Measurements from ENCODE around the gene MKRN1.
"Not testable (repeated sequence)": the region's sequence is repeated elsewhere in the genome, so short reads cannot be mapped to it uniquely, and the experiment has no call there.

MKRN1 gene

DNA sequence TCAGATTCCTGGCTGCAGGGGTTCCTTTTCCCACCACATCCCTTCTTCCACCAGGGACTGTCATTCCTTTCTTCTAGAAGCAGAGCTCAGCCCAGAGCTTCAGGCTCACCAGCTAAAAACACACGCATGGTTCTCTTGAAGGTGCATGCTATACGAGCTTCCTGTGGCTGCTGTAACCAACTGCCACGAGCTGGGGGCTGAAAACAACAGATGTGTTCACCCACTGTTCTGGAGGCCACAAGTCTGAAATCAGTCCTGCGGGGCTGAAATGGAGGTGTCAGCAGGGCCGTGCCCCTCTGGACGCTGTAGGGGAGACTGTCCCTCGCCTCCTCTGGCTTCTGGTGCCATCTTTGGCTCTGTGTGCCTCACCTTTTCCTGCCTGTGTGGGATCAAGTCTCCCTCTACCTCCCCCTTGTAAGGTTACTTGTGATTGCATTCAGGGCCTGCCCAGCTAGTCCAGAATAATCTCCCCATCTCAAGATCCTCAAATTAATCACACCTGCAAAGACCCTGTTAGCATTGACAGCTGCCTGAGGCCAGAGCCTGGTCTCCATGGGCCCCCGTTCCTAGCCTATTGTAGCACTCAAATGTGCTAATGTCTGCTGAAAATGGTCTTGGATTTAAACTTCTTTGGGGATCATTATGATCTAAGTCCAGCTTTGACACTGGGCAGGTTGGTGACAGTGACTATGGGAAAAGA is 61.7 kb downstream of the MKRN1 start:
- H4K8ac ChIP-seq (ENCODE audit: low read length) = no peak overlapping the region
- no peak overlapping the region for H3K23ac ChIP-seq (ENCODE audit: low read length in 2 of 2)
- H2BK12ac ChIP-seq (ENCODE audit: low read length in 2 of 2) = no peak overlapping the region
- H3K9me3 ChIP-seq (ENCODE audit: control insufficient read depth, low read length) = no peaks in the 10 kb centered on the region
- DNase-seq = no peak
- H3K4ac ChIP-seq (ENCODE audit: low read depth in 1 of 2, low read length in 2 of 2) = no peak overlapping the region
- H3K36me3 ChIP-seq (ENCODE audit: control insufficient read depth in 1 of 2, insufficient read depth in 2 of 2, low read depth in 1 of 2, low read length in 2 of 2) = no peaks in the 10 kb centered on the region
- no peak overlapping the region for H2AFZ ChIP-seq (ENCODE audit: low read depth, low read length)
- H3K9ac ChIP-seq (ENCODE audit: low read length) = no peak overlapping the region
- no peak overlapping the region for H2AK5ac ChIP-seq (ENCODE audit: low read length, severe bottlenecking)
- no peak overlapping the region for H3K27ac ChIP-seq (ENCODE audit: low read length, poor library complexity, severe bottlenecking)
- H2BK120ac ChIP-seq (ENCODE audit: low read depth, low read length) = no peak overlapping the region
- H4K91ac ChIP-seq (ENCODE audit: low read length) = no peak overlapping the region
- no peaks in the 10 kb centered on the region for H3K79me1 ChIP-seq (replicated peaks; ENCODE audit: low read length, poor library complexity, severe bottlenecking)
- H2BK5ac ChIP-seq (ENCODE audit: low read depth, low read length, poor library complexity, severe bottlenecking) = no peak overlapping the region
- peaks cover 0 to 16% of the 10 kb centered on the region in 2 experiments for H3K27me3 ChIP-seq (ENCODE audit: control insufficient read depth in 1 of 2, insufficient read depth in 1 of 2, low read length in 2 of 2)
- H3K4me3 ChIP-seq (ENCODE audit: insufficient read depth in 1 of 2, low read depth in 1 of 2, low read length in 2 of 2) = no peak overlapping the region
- H2BK15ac ChIP-seq (ENCODE audit: low read depth, poor library complexity, severe bottlenecking) = no peak overlapping the region
- H3K14ac ChIP-seq (ENCODE audit: low read length in 2 of 2) = no peak overlapping the region
- H3K4me1 ChIP-seq (ENCODE audit: control insufficient read depth, insufficient read depth, low read depth, low read length) = peaks cover 5% of the 10 kb centered on the region
- no peak overlapping the region for H3K18ac ChIP-seq (ENCODE audit: low read depth in 1 of 2, low read length in 2 of 2)
- H3K4me2 ChIP-seq (ENCODE audit: low read length, poor library complexity, severe bottlenecking) = no peak overlapping the region
- 82% methylated on average over 8 of the region's 8 CpGs for WGBS

DNA sequence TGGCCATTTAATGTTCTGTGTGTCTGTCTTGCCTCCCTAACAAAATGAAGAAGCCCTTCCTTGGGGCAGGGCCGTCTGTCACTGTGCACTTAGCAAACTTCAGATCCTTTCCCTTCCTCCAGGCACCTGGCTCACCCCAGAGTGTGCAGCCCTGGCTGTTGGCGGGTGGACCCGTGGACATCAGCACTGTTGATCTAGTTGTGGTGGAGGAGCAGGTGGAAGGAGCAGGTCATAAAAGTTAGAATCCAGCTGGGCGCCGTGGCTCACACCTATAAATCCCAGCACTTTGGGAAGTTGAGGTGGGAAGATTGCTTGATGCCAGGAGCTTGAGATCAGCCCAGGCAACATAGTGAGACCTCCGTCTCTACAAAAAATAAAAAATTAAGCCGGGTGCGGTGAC is 62.7 kb downstream of the MKRN1 start:
- Histone ChIP-seq H3K4me3 (ENCODE audit: insufficient read depth in 1 of 2, low read depth in 1 of 2, low read length in 2 of 2) (no peak overlapping the region), H3K9ac (ENCODE audit: low read length) (no peak overlapping the region), H3K18ac (ENCODE audit: low read depth in 1 of 2, low read length in 2 of 2) (no peak overlapping the region), H3K4me2 (ENCODE audit: low read length, poor library complexity, severe bottlenecking) (no peak overlapping the region), H2AFZ (ENCODE audit: low read depth, low read length) (no peak overlapping the region), H4K8ac (ENCODE audit: low read length) (no peak overlapping the region), H3K27ac (ENCODE audit: low read length, poor library complexity, severe bottlenecking) (no peak overlapping the region), H3K14ac (ENCODE audit: low read length in 2 of 2) (no peak overlapping the region), H2BK5ac (ENCODE audit: low read depth, low read length, poor library complexity, severe bottlenecking) (no peak overlapping the region), H2AK5ac (ENCODE audit: low read length, severe bottlenecking) (no peak overlapping the region), H3K23ac (ENCODE audit: low read length in 2 of 2) (no peak overlapping the region), H3K27me3 (ENCODE audit: control insufficient read depth in 1 of 2, insufficient read depth in 1 of 2, low read length in 2 of 2) (peaks cover 0 to 16% of the 10 kb centered on the region in 2 experiments), H3K4ac (ENCODE audit: low read depth in 1 of 2, low read length in 2 of 2) (no peak overlapping the region), H4K91ac (ENCODE audit: low read length) (no peak overlapping the region), H2BK12ac (ENCODE audit: low read length in 2 of 2) (no peak overlapping the region), H2BK15ac (ENCODE audit: low read depth, poor library complexity, severe bottlenecking) (no peak overlapping the region), H2BK120ac (ENCODE audit: low read depth, low read length) (no peak overlapping the region), H3K9me3 (ENCODE audit: control insufficient read depth, low read length) (no peaks in the 10 kb centered on the region), H3K79me1 (replicated peaks; ENCODE audit: low read length, poor library complexity, severe bottlenecking) (no peaks in the 10 kb centered on the region), H3K36me3 (ENCODE audit: control insufficient read depth in 1 of 2, insufficient read depth in 2 of 2, low read depth in 1 of 2, low read length in 2 of 2) (no peaks in the 10 kb centered on the region), H3K4me1 (ENCODE audit: control insufficient read depth, insufficient read depth, low read depth, low read length) (peaks cover 5% of the 10 kb centered on the region)
- WGBS = 93% methylated on average over 6 of the region's 8 CpGs
- DNase-seq = no peak

DNA sequence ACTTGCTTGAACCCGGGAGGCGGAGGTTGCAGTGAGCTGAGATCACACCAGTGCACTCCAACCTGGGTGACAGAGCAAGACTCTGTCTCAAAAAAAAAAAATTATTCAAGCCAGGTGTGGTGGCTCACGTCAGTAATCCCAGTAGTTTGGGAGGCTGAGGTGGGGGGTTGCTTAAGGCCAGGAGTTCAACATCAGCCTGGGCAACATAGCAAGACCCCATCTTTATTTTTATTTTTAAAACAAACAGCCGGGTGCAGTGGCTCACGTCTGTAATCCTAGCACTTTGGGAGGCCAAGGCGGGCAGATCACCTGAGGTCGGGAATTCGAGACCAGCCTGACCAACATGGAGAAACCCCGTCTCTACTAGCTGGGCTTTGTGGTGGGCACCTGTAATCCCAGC is 63.5 kb downstream of the MKRN1 start:
- not testable (repeated sequence) for H3K14ac ChIP-seq (ENCODE audit: low read length in 2 of 2); H3K18ac ChIP-seq (ENCODE audit: low read depth in 1 of 2, low read length in 2 of 2); H4K91ac ChIP-seq (ENCODE audit: low read length); H3K4ac ChIP-seq (ENCODE audit: low read depth in 1 of 2, low read length in 2 of 2); DNase-seq; H3K4me2 ChIP-seq (ENCODE audit: low read length, poor library complexity, severe bottlenecking); H2BK15ac ChIP-seq (ENCODE audit: low read depth, poor library complexity, severe bottlenecking); H2AK5ac ChIP-seq (ENCODE audit: low read length, severe bottlenecking); H3K4me1 ChIP-seq (ENCODE audit: control insufficient read depth, insufficient read depth, low read depth, low read length); H3K23ac ChIP-seq (ENCODE audit: low read length in 2 of 2); H3K27ac ChIP-seq (ENCODE audit: low read length, poor library complexity, severe bottlenecking); H3K9ac ChIP-seq (ENCODE audit: low read length); H4K8ac ChIP-seq (ENCODE audit: low read length); H3K9me3 ChIP-seq (ENCODE audit: control insufficient read depth, low read length); H3K36me3 ChIP-seq (ENCODE audit: control insufficient read depth in 1 of 2, insufficient read depth in 2 of 2, low read depth in 1 of 2, low read length in 2 of 2); H2AFZ ChIP-seq (ENCODE audit: low read depth, low read length); H2BK5ac ChIP-seq (ENCODE audit: low read depth, low read length, poor library complexity, severe bottlenecking); H3K79me1 ChIP-seq (replicated peaks; ENCODE audit: low read length, poor library complexity, severe bottlenecking); H2BK120ac ChIP-seq (ENCODE audit: low read depth, low read length); H3K4me3 ChIP-seq (ENCODE audit: insufficient read depth in 1 of 2, low read depth in 1 of 2, low read length in 2 of 2); H2BK12ac ChIP-seq (ENCODE audit: low read length in 2 of 2)
- 85% methylated on average over 8 of the region's 9 CpGs for WGBS
- peaks cover 0 to 16% of the 10 kb centered on the region in 2 experiments for H3K27me3 ChIP-seq (ENCODE audit: control insufficient read depth in 1 of 2, insufficient read depth in 1 of 2, low read length in 2 of 2)

DNA sequence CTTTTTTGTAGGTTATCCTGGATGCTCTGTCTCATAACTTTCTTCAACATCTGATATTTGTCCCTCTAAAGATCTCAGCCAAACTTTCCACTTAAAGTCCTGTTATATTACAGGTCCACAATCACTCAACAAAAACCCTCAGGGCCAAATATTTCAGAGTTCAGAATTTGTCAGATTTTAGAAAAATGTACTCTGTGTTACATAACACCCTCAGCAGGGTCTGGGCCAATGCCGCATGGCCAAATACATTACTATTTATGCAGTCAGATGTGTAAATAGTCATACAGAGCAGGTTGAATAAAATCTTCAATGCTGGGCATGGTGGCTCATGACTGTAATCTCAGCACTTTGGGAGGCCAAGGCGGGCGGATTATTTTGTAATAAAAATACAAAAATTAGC is 63.9 kb downstream of the MKRN1 start:
- H3K9me3 ChIP-seq (ENCODE audit: control insufficient read depth, low read length) = no peaks in the 10 kb centered on the region
- H2AFZ ChIP-seq (ENCODE audit: low read depth, low read length) = no peak overlapping the region
- no peaks in the 10 kb centered on the region for H3K79me1 ChIP-seq (replicated peaks; ENCODE audit: low read length, poor library complexity, severe bottlenecking)
- H4K8ac ChIP-seq (ENCODE audit: low read length) = no peak overlapping the region
- H2BK120ac ChIP-seq (ENCODE audit: low read depth, low read length) = no peak overlapping the region
- no peak overlapping the region for H3K27ac ChIP-seq (ENCODE audit: low read length, poor library complexity, severe bottlenecking)
- H2BK12ac ChIP-seq (ENCODE audit: low read length in 2 of 2) = no peak overlapping the region
- no peak overlapping the region for H3K23ac ChIP-seq (ENCODE audit: low read length in 2 of 2)
- no peak overlapping the region for H3K9ac ChIP-seq (ENCODE audit: low read length)
- no peak overlapping the region for H4K91ac ChIP-seq (ENCODE audit: low read length)
- H3K4me3 ChIP-seq (ENCODE audit: insufficient read depth in 1 of 2, low read depth in 1 of 2, low read length in 2 of 2) = no peak overlapping the region
- no peak overlapping the region for H2BK5ac ChIP-seq (ENCODE audit: low read depth, low read length, poor library complexity, severe bottlenecking)
- no peak for DNase-seq
- H3K4me1 ChIP-seq (ENCODE audit: control insufficient read depth, insufficient read depth, low read depth, low read length) = peaks cover 5% of the 10 kb centered on the region
- no peak overlapping the region for H3K4ac ChIP-seq (ENCODE audit: low read depth in 1 of 2, low read length in 2 of 2)
- no peak overlapping the region for H3K18ac ChIP-seq (ENCODE audit: low read depth in 1 of 2, low read length in 2 of 2)
- WGBS = 91% methylated on average over 3 of the region's 3 CpGs
- no peak overlapping the region for H3K14ac ChIP-seq (ENCODE audit: low read length in 2 of 2)
- H2BK15ac ChIP-seq (ENCODE audit: low read depth, poor library complexity, severe bottlenecking) = no peak overlapping the region
- H3K4me2 ChIP-seq (ENCODE audit: low read length, poor library complexity, severe bottlenecking) = no peak overlapping the region
- no peak overlapping the region for H2AK5ac ChIP-seq (ENCODE audit: low read length, severe bottlenecking)
- H3K36me3 ChIP-seq (ENCODE audit: control insufficient read depth in 1 of 2, insufficient read depth in 2 of 2, low read depth in 1 of 2, low read length in 2 of 2) = no peaks in the 10 kb centered on the region
- peaks cover 0 to 16% of the 10 kb centered on the region in 2 experiments for H3K27me3 ChIP-seq (ENCODE audit: control insufficient read depth in 1 of 2, insufficient read depth in 1 of 2, low read length in 2 of 2)
